ENCODE measurements around the gene DLX2. TPM values are rescaled to one million over a fixed set of nuclear protein-coding genes. Genes with fewer than 3 reads are reported as not detected.

The DLX2 gene
- total and polyA plus RNA-seq, 4 donors, result 0.50 TPM; not detected in 3

DNA sequence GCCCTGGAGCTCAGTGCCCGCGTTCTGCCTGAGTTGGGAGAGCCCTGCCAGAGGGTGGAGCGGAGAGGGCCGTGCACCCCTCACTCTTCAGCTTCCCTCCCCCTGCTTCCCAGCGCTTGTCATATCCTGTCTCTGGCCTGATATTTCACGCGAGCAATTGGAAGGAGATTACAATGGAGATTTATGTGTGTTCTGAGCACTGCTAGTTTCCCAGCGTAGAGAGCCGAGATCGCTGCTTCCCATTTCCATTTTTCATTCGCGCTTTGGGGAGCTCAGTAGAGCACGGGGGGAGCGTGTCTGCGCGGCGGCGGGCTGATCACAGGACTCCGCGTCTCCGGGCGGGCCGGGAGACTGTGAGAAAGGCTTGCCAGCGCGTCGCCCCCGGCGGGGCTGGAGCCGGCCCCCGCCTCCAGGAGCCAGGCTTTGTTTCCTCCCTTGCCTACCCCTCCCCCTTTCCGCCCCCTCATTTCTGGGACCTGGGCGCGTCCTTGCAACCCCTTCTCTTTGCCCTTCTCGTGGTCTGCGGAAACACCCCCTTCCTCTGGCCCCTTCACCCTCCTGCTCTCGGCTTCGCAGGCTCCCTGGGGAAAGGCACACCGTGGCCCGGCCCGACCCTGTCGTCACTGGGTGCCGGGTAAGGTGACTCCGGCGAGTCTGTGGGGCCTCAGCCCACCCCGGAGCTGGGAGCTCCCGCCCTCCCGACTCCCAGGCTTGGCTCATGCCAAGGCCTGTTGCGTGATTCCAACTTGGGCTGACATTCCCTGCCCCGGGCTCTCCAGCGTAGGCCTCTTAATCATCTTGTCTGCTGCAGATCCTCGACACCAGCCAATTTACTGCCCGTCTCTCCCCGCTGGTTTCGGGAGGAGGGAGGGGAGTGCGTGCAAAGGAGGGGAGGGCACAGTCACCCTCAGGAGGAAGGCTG, 5.8 kb downstream of the DLX2 start:
- H3K4me1 ChIP-seq (ENCODE audit: control insufficient read depth in 1 of 2, insufficient read depth in 2 of 2, low read length in 2 of 2), result no peaks in the 10 kb centered on the region
- no peaks in the 10 kb centered on the region for H3K36me3 ChIP-seq (ENCODE audit: control insufficient read depth in 1 of 2, insufficient read depth in 2 of 2, low read length in 1 of 2)
- H3K27me3 ChIP-seq (ENCODE audit: control insufficient read depth in 1 of 2, insufficient read depth in 2 of 2, low read length in 1 of 2), result peaks cover 0 to 3% of the 10 kb centered on the region in 2 donors
- H3K4me3 ChIP-seq (ENCODE audit: low read length in 2 of 2), result no peak overlapping the region
- WGBS, 2 donors, result 8 to 9% methylated on average over 54 to 55 of the region's 55 CpGs
- intact Hi-C loops (cut with DNase I), result no loop called here
- ATAC-seq (ENCODE audit: low FRiP score) (no peak), DNase-seq (peak in 1 of 2 donors; percentile 75)
- no peaks in the 10 kb centered on the region for H3K9me3 ChIP-seq (ENCODE audit: control insufficient read depth, low read length)
- H3K27ac ChIP-seq (ENCODE audit: low read depth in 1 of 2, low read length in 2 of 2), result no peak overlapping the region

DNA sequence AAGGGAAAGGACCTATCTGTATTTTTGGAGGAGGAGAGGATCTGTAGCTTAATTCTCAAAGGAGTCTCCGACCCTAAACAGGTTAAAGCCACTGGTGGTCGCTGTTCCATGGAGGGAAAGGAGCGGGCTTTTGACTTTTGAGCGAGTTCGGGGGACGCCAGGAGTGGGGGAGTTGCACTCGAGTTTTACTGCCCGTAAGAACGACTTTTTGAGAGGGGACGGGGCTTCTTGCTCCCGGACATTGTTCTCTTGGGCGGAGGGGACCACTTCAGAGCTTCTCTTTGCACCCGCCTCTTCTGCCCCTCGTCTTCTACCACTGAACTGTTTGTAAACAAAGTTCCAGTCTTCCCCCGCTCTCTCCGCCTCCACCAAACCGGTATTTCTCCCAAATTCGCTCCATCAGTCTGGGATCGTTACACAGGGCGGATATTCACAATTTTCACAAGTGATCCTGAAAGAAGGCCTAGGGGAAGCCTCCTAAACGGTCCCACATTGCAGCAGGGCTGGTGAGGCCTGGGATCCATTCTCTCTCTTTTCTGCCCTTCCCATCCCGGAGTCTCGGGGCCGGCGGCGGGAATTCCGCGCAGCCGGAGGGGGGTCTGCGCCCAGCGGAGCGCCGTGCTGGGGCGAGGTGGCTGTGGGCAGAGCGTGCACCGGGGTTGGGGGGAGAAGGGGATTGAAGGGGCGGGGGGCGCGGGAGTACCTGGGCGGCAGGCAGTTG, 6.6 kb downstream of the DLX2 start:
- Histone ChIP-seq H3K36me3 (ENCODE audit: control insufficient read depth in 1 of 2, insufficient read depth in 2 of 2, low read length in 1 of 2) (no peaks in the 10 kb centered on the region), H3K9me3 (ENCODE audit: control insufficient read depth, low read length) (no peaks in the 10 kb centered on the region), H3K4me1 (ENCODE audit: control insufficient read depth in 1 of 2, insufficient read depth in 2 of 2, low read length in 2 of 2) (no peaks in the 10 kb centered on the region), H3K27me3 (ENCODE audit: control insufficient read depth in 1 of 2, insufficient read depth in 2 of 2, low read length in 1 of 2) (peaks cover 0 to 3% of the 10 kb centered on the region in 2 donors), H3K27ac (ENCODE audit: low read depth in 1 of 2, low read length in 2 of 2) (no peak overlapping the region), H3K4me3 (ENCODE audit: low read length in 2 of 2) (no peak overlapping the region)
- WGBS, 2 donors, result 10 to 12% methylated on average over 37 to 40 of the region's 40 CpGs
- ATAC-seq (ENCODE audit: low FRiP score), result no peak
- peak in 1 of 2 donors; percentile 69 for DNase-seq
- intact Hi-C loops (cut with DNase I), result no loop called here

DNA sequence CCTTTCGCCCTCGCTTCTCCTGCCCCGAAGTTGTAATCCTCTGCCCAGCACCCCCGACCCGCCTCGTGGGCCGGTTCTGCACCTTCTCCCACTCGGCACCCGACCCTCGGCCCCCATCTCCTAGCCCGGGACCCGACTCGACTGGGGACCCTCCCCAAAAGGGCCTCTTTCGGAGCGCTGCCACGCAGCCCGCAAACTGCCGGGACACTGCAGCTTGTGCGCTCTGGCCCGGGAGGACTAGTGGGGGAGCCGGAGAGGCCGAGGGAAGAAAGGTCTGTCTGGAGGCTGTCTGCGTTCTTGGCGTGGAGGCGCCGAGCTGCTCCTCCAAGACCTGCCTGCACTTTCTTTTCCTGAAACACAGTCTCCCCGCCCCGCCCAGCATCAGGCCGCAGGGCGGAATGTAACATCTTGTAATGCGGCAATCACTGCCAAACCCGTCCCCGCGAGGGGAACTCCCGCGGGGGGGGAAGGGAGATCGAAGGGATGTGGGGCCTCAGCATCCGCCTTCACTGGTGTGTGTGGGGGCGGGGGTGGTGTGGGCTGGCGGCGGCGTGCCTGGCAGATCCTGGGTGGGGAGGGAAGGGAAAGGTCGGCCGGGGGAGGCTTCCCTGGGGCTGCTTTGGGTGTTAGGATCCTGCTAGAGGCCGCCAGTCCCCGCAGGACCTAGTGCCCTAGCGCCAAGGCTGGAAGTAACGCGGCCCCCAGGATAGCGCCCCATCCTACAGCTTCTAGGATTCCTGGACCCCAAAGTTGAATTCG, 7.4 kb downstream of the DLX2 start:
- H3K9me3 ChIP-seq (ENCODE audit: control insufficient read depth, low read length), result no peaks in the 10 kb centered on the region
- no peaks in the 10 kb centered on the region for H3K36me3 ChIP-seq (ENCODE audit: control insufficient read depth in 1 of 2, insufficient read depth in 2 of 2, low read length in 1 of 2)
- peak overlapping the region; percentile 7 to 23 for H3K4me3 ChIP-seq (ENCODE audit: low read length in 2 of 2)
- no peaks in the 10 kb centered on the region for H3K4me1 ChIP-seq (ENCODE audit: control insufficient read depth in 1 of 2, insufficient read depth in 2 of 2, low read length in 2 of 2)
- DNase-seq (peak in 1 of 2 donors; percentile 82), ATAC-seq (ENCODE audit: low FRiP score) (peak; percentile 30)
- intact Hi-C loops (cut with DNase I), result no loop called here
- peaks cover 0 to 3% of the 10 kb centered on the region in 2 donors for H3K27me3 ChIP-seq (ENCODE audit: control insufficient read depth in 1 of 2, insufficient read depth in 2 of 2, low read length in 1 of 2)
- 2% methylated on average over 50 to 51 of the region's 51 CpGs for WGBS, 2 donors
- H3K27ac ChIP-seq (ENCODE audit: low read depth in 1 of 2, low read length in 2 of 2), result no peak overlapping the region

DNA sequence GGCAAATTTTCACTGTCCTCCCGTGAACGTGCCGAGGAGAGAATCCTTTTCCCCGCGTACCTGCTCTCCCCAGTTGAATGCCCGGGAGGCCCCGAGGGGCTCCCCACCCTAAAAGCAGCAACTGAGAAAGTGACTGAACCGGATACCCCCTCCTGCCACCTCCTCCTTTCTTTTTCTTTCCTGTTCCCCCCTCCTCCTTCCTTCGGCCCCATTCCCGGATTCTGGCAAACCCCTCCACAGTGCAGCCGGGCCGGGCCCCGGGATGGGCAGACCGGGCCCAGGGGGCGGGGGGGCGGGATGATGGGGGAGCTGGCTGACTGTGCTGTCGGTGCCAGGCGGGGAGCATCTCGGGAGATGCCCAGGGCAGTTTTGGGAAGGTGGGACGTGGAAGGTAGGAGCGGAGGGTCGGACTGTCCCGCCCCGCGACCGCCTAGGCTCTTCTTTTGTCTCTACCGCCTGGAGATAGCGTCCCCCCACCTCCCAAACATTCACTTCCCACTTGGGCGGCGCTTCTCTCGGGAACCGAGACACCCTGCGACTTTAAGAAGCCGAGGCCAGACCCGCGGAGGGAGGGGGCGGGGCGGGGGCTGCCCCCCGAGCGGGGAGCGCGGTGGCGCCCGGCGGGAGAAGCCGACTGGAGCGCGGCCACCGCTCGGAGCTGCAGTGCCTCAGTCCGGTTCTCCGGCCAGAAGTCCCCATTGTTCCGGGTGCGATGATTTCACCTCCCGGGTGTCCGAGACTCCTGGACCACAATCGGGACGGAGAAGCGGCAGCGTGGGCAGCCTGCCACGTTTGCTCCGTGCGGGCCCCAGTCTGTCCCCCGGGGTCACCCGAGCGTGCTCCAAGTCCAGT, 8.2 kb downstream of the DLX2 start:
- H3K4me3 ChIP-seq (ENCODE audit: low read length in 2 of 2), result peak overlapping the region; percentile 7 to 23
- peak; percentile 4 for ATAC-seq (ENCODE audit: low FRiP score)
- intact Hi-C loops (cut with DNase I), result no loop called here
- H3K27ac ChIP-seq (ENCODE audit: low read depth in 1 of 2, low read length in 2 of 2), result no peak overlapping the region
- WGBS, 2 donors, result 3 to 4% methylated on average over 53 to 66 of the region's 66 CpGs
- peak in 1 of 2 donors; percentile 74 for DNase-seq
- no peaks in the 10 kb centered on the region for H3K9me3 ChIP-seq (ENCODE audit: control insufficient read depth, low read length)
- H3K36me3 ChIP-seq (ENCODE audit: control insufficient read depth in 1 of 2, insufficient read depth in 2 of 2, low read length in 1 of 2), result no peaks in the 10 kb centered on the region
- no peaks in the 10 kb centered on the region for H3K4me1 ChIP-seq (ENCODE audit: control insufficient read depth in 1 of 2, insufficient read depth in 2 of 2, low read length in 2 of 2)
- H3K27me3 ChIP-seq (ENCODE audit: control insufficient read depth in 1 of 2, insufficient read depth in 2 of 2, low read length in 1 of 2), result peaks cover 0 to 3% of the 10 kb centered on the region in 2 donors

GRCh38 chr2:172093416-172094293, 9.0 kb downstream of the DLX2 start:
- Histone ChIP-seq H3K4me1 (ENCODE audit: control insufficient read depth in 1 of 2, insufficient read depth in 2 of 2, low read length in 2 of 2) (no peaks in the 10 kb centered on the region), H3K27ac (ENCODE audit: low read depth in 1 of 2, low read length in 2 of 2) (no peak overlapping the region), H3K36me3 (ENCODE audit: control insufficient read depth in 1 of 2, insufficient read depth in 2 of 2, low read length in 1 of 2) (no peaks in the 10 kb centered on the region), H3K9me3 (ENCODE audit: control insufficient read depth, low read length) (no peaks in the 10 kb centered on the region), H3K4me3 (ENCODE audit: low read length in 2 of 2) (no peak overlapping the region), H3K27me3 (ENCODE audit: control insufficient read depth in 1 of 2, insufficient read depth in 2 of 2, low read length in 1 of 2) (peaks cover 0 to 3% of the 10 kb centered on the region in 2 donors)
- no peak for DNase-seq
- intact Hi-C loops (cut with DNase I), result no loop called here
- ATAC-seq (ENCODE audit: low FRiP score), result no peak
- WGBS, 2 donors, result 24 to 36% methylated on average over 18 of the region's 18 CpGs

- Histone ChIP-seq H3K4me3 (ENCODE audit: low read length in 2 of 2) (no peak overlapping the region), H3K9me3 (ENCODE audit: control insufficient read depth, low read length) (no peaks in the 10 kb centered on the region), H3K36me3 (ENCODE audit: control insufficient read depth in 1 of 2, insufficient read depth in 2 of 2, low read length in 1 of 2) (no peaks in the 10 kb centered on the region), H3K4me1 (ENCODE audit: control insufficient read depth in 1 of 2, insufficient read depth in 2 of 2, low read length in 2 of 2) (no peaks in the 10 kb centered on the region), H3K27ac (ENCODE audit: low read depth in 1 of 2, low read length in 2 of 2) (no peak overlapping the region), H3K27me3 (ENCODE audit: control insufficient read depth in 1 of 2, insufficient read depth in 2 of 2, low read length in 1 of 2) (peaks cover 0 to 3% of the 10 kb centered on the region in 2 donors)
- intact Hi-C loops (cut with DNase I), result no loop called here
- DNase-seq (peak in 1 of 2 donors; percentile 38), ATAC-seq (ENCODE audit: low FRiP score) (no peak)
- WGBS, 2 donors, result 20 to 32% methylated on average over 19 of the region's 19 CpGs
These were observed 9.8 kb downstream of the DLX2 start for GRCh38 chr2:172092716-172093415.

Measured in aorta (tissue), 5 donors.